Erythroblast (primary cell): ENCODE data around the gene TRIP13.

ENCODE experiments used
- GATA1 ChIP-seq: IDR thresholded peaks from 2 replicates; pipeline ENCODE4 v1.6.1; 2011; ENCODE audit warnings: low read depth, mild to moderate bottlenecking, control low read depth, low read length, moderate library complexity
- POLR2A ChIP-seq: IDR thresholded peaks from 2 replicates; pipeline ENCODE4 v1.6.1; 2011; ENCODE audit warnings: mild to moderate bottlenecking, low read length

GRCh38 chr5:884345-885126 is 8.1 kb upstream of the TRIP13 start:
- TF ChIP-seq POLR2A (no peak), GATA1 (no peak)
